Nephron (organoid): ENCODE measurements around the gene TLE7.

Experiments
- H3K27ac Mint-ChIP-seq, 3 experiments: 2 replicates each; pipeline ENCODE4 v1.8.0; 2020; ENCODE audit warnings: mixed read lengths in 3 of 3, mild to moderate bottlenecking in 2 of 3, moderate library complexity in 1 of 3
- H3K27me3 Mint-ChIP-seq: 2 replicates; pipeline ENCODE4 v1.8.0; 2021; ENCODE audit warnings: low read depth, mild to moderate bottlenecking, moderate library complexity, mixed read lengths
- H3K36me3 Mint-ChIP-seq: 2 replicates; pipeline ENCODE4 v1.8.0; 2020; ENCODE audit warnings: low read depth, mixed read lengths
- H3K4me1 Mint-ChIP-seq: 2 replicates; pipeline ENCODE4 v1.8.0; 2020; ENCODE audit warnings: mixed read lengths
- H3K4me3 Mint-ChIP-seq, 3 experiments: 2 replicates each; pipeline ENCODE4 v1.8.0; 2020; ENCODE audit warnings: mild to moderate bottlenecking in 3 of 3, mixed read lengths in 3 of 3, moderate library complexity in 2 of 3
- H3K9me3 Mint-ChIP-seq: 2 replicates; pipeline ENCODE4 v1.8.0; 2020; ENCODE audit warnings: mixed read lengths
- TF ChIP-seq, protein P1 (sequence below), 3 experiments: fragments of 200-600 bp; sonication (generic); IDR thresholded peaks; one replicate each; pipeline ENCODE4 v1.5.0; 2021; ENCODE audit warnings: antibody characterized with exemption in 3 of 3; ENCODE audit not compliant: unreplicated experiment in 3 of 3

Gene TLE7

DNA sequence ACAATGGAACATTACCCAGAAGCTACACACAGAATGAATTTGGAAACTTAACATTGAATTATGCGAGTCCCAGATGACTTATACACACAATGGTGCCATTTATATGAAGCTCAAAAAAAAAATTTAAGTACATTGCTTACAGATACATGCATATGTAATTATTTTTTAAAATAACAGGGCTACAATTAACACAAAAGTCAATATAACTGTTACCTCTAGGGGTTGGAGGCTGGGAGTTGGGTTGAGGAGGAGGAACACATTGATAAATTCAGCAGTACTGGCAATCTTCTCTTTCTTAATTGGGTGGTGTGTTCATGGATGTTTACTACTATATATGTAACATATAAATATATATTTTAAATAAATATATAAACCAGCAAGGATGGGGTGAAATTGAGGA is 19.1 kb upstream of the TLE7 start:
- peaks cover 16% of the 10 kb centered on the region for H3K36me3 Mint-ChIP-seq
- TF ChIP-seq, protein P1, sequence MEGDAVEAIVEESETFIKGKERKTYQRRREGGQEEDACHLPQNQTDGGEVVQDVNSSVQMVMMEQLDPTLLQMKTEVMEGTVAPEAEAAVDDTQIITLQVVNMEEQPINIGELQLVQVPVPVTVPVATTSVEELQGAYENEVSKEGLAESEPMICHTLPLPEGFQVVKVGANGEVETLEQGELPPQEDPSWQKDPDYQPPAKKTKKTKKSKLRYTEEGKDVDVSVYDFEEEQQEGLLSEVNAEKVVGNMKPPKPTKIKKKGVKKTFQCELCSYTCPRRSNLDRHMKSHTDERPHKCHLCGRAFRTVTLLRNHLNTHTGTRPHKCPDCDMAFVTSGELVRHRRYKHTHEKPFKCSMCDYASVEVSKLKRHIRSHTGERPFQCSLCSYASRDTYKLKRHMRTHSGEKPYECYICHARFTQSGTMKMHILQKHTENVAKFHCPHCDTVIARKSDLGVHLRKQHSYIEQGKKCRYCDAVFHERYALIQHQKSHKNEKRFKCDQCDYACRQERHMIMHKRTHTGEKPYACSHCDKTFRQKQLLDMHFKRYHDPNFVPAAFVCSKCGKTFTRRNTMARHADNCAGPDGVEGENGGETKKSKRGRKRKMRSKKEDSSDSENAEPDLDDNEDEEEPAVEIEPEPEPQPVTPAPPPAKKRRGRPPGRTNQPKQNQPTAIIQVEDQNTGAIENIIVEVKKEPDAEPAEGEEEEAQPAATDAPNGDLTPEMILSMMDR (IDR thresholded peaks at IDR 0.05; ENCODE audit: unreplicated experiment in 3 of 3): no peak
- no peak overlapping the region for H3K27ac Mint-ChIP-seq
- peaks cover 14% of the 10 kb centered on the region for H3K4me1 Mint-ChIP-seq
- H3K4me3 Mint-ChIP-seq: peak overlapping the region; percentile 91 to 97 (median 95)
- no peaks in the 10 kb centered on the region for H3K27me3 Mint-ChIP-seq
- no peaks in the 10 kb centered on the region for H3K9me3 Mint-ChIP-seq

DNA sequence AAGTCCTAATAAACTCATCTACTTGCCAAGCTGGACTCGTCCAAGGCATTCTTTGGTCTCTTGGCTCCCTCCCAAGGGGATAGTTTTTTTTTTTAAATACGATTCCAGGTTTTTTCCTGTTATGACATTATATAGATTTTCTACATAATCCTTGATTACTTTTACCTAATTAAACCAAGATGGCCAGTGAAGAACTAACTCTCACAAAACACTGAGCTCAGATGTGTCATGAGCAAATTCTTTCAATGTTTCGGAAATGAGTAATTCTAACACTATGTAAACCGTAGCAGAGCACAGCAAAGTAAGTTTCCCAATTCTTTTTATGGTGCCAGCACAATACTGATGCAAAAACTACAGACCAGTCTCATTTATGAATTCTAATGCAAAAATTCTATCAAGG is 18.4 kb upstream of the TLE7 start:
- no peaks in the 10 kb centered on the region for H3K27me3 Mint-ChIP-seq
- H3K36me3 Mint-ChIP-seq: peaks cover 23% of the 10 kb centered on the region
- peaks cover 14% of the 10 kb centered on the region for H3K4me1 Mint-ChIP-seq
- peaks cover under 1% of the 10 kb centered on the region for H3K9me3 Mint-ChIP-seq
- H3K4me3 Mint-ChIP-seq: peak overlapping the region; percentile 77 to 97 (median 91)
- H3K27ac Mint-ChIP-seq: no peak overlapping the region
- TF ChIP-seq, protein P1 (IDR thresholded peaks at IDR 0.05; ENCODE audit: unreplicated experiment in 3 of 3): no peak

DNA sequence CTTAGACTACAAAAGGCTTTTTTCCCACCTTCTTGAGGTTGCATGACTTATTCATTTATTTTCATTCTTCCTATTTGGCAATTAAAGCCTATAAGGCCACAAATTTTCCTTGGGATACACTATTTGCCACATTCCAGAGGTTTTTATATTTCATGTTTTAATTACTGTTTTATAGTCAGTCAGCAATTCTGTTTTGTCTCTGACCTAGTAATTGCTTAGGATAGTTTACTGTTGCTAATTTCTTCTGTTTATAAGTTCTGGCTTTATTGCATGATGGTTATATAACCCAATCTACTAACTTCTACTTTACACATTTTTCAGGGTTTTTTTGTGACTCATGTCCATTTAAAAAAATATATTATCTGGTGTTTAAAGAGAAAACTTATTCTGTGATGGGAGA is 17.7 kb upstream of the TLE7 start:
- peaks cover 14% of the 10 kb centered on the region for H3K4me1 Mint-ChIP-seq
- peaks cover 8% of the 10 kb centered on the region for H3K9me3 Mint-ChIP-seq
- no peak overlapping the region for H3K27ac Mint-ChIP-seq
- TF ChIP-seq, protein P1 (IDR thresholded peaks at IDR 0.05; ENCODE audit: unreplicated experiment in 3 of 3): no peak
- peaks cover 30% of the 10 kb centered on the region for H3K36me3 Mint-ChIP-seq
- H3K4me3 Mint-ChIP-seq: no peak overlapping the region
- no peaks in the 10 kb centered on the region for H3K27me3 Mint-ChIP-seq

GRCh38 chr16:71456801-71457200 is 14.9 kb upstream of the TLE7 start:
- no peaks in the 10 kb centered on the region for H3K27me3 Mint-ChIP-seq
- H3K9me3 Mint-ChIP-seq: peaks cover 20% of the 10 kb centered on the region
- no peak overlapping the region for H3K27ac Mint-ChIP-seq
- H3K36me3 Mint-ChIP-seq: peaks cover 57% of the 10 kb centered on the region
- H3K4me3 Mint-ChIP-seq: no peak overlapping the region
- H3K4me1 Mint-ChIP-seq: peaks cover 5% of the 10 kb centered on the region
- TF ChIP-seq, protein P1 (IDR thresholded peaks at IDR 0.05; ENCODE audit: unreplicated experiment in 3 of 3): no peak

DNA sequence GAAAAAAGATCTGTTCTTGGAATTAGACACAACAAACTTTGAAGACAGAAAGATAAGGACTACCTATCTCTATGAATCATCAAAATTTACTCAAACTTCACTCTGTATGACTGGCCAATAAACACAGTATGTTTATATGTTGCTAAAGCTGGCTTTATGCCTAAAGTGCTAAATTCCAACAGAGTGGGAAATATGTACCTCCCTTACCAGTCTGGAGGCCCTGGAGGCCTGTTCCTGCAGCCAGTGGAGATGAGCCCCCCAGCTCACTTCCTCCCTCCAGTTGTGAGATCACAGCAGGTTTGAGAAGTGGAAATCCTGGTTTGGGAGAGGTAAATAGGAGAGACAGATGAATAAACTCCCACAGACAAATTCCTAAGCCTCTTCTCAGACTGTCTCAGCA is 11.2 kb upstream of the TLE7 start:
- Mint-ChIP-seq H3K4me1 (no peaks in the 10 kb centered on the region), H3K27me3 (peaks cover 3% of the 10 kb centered on the region), H3K36me3 (peaks cover 92% of the 10 kb centered on the region), H3K9me3 (peaks cover 57% of the 10 kb centered on the region), H3K4me3 (no peak overlapping the region), H3K27ac (no peak overlapping the region)
- TF ChIP-seq, protein P1 (IDR thresholded peaks at IDR 0.05; ENCODE audit: unreplicated experiment in 3 of 3): no peak

DNA sequence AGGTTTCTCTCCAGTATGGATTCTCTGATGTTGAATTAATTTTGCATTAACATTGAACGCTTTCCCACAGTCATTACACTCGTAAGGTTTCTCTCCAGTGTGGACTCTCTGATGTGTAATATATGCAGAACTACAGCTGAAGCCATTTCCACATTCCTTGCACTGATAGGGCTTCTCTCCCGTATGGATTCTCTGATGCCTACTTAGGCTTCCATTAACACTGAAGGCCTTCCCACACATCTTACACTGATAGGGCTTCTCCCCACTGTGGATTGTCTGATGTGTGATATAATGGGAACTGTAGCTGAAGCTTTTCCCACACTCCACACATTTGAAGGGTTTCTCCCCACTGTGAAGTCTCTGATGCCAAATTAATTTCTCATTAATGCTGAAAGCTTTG is 7.2 kb upstream of the TLE7 start:
- Mint-ChIP-seq H3K27me3 (peaks cover 3% of the 10 kb centered on the region), H3K9me3 (peaks cover 73% of the 10 kb centered on the region), H3K4me1 (no peaks in the 10 kb centered on the region), H3K4me3 (no peak overlapping the region), H3K36me3 (peaks cover 83% of the 10 kb centered on the region), H3K27ac (no peak overlapping the region)
- TF ChIP-seq, protein P1 (IDR thresholded peaks at IDR 0.05; ENCODE audit: unreplicated experiment in 3 of 3): no peak
